MCF 10A (cell line): ENCODE results near the gene CCDC9. TPM values are rescaled to one million over a fixed set of nuclear protein-coding genes. Genes with fewer than 3 reads are reported as not detected.

ENCODE experiments used
- BruUV-seq: library from RNA; stranded (reverse); fragments of 400-500 nt; replicated peaks from 2 replicates; lab custom pipeline; 2021; lab: Mats Ljungman, UMichigan
- CTCF ChIA-PET: fragments of 300-600 bp; sonication (Branson Sonifier 250); formaldehyde crosslinking; extraction: SDS; loops from one replicate; lab custom pipeline; 2021; ENCODE audit warnings: antibody characterized with exemption, inconsistent platforms; lab: Yijun Ruan, JAX
- POLR2A ChIA-PET: fragments of 300-600, 350-650 bp; sonication (Branson Sonifier 250); formaldehyde crosslinking; extraction: SDS; loops from one replicate; lab custom pipeline; 2020; ENCODE audit warnings: antibody characterized with exemption, inconsistent platforms; lab: Yijun Ruan, JAX
- DNase-seq: peaks from one replicate; pipeline ENCODE4 v3.0.0-alpha.2; 2018; ENCODE audit not compliant: unreplicated experiment
- H3K27ac Mint-ChIP-seq: one replicate; pipeline ENCODE4 v1.8.0; 2022; ENCODE audit warnings: mild to moderate bottlenecking, low read depth, mixed read lengths; ENCODE audit not compliant: unreplicated experiment
- H3K27me3 Mint-ChIP-seq: one replicate; pipeline ENCODE4 v1.8.0; 2022; ENCODE audit warnings: mixed read lengths; ENCODE audit not compliant: insufficient read depth, unreplicated experiment
- H3K36me3 Mint-ChIP-seq: one replicate; pipeline ENCODE4 v1.8.0; 2022; ENCODE audit warnings: mild to moderate bottlenecking, moderate library complexity, mixed read lengths; ENCODE audit not compliant: insufficient read depth, unreplicated experiment
- H3K4me1 Mint-ChIP-seq: one replicate; pipeline ENCODE4 v1.8.0; 2022; ENCODE audit warnings: mixed read lengths; ENCODE audit not compliant: insufficient read depth, unreplicated experiment
- H3K4me3 Mint-ChIP-seq: one replicate; pipeline ENCODE4 v1.8.0; 2022; ENCODE audit warnings: mild to moderate bottlenecking, moderate library complexity, mixed read lengths; ENCODE audit not compliant: unreplicated experiment
- H3K9me3 Mint-ChIP-seq: one replicate; pipeline ENCODE4 v1.8.0; 2022; ENCODE audit warnings: mixed read lengths; ENCODE audit not compliant: unreplicated experiment
- CTCF ChIP-seq: fragments of 200-600 bp; IDR thresholded peaks from one replicate; pipeline ENCODE4 v1.8.0; 2022; ENCODE audit warnings: antibody characterized with exemption, mild to moderate bottlenecking; ENCODE audit not compliant: unreplicated experiment
- intact Hi-C: fragments of 100-400 bp; cut with micrococcal nuclease; formaldehyde crosslinking; loops from 2 replicates; pipeline ENCODE4 v1.14.1; 2022
- total RNA-seq: library from RNA; stranded (reverse); gene quantifications from 2 replicates; pipeline ENCODE4 v1.2.3, GENCODE V29; 2022

CCDC9 gene
- total RNA-seq, 1 experiment from 2014 or later = 39.0 TPM

- no peak for TF ChIP-seq CTCF
- peak overlapping the region; percentile 20 for H3K27ac Mint-ChIP-seq
- CTCF ChIA-PET = interaction anchor here (1.9 kb wide), 1 partner anchor 9 kb away, joined by 9 read pairs; no protein-coding TSS in a partner anchor
Observed at GRCh38 chr19:47313754-47314295, 57.5 kb downstream of the CCDC9 start.

DNA sequence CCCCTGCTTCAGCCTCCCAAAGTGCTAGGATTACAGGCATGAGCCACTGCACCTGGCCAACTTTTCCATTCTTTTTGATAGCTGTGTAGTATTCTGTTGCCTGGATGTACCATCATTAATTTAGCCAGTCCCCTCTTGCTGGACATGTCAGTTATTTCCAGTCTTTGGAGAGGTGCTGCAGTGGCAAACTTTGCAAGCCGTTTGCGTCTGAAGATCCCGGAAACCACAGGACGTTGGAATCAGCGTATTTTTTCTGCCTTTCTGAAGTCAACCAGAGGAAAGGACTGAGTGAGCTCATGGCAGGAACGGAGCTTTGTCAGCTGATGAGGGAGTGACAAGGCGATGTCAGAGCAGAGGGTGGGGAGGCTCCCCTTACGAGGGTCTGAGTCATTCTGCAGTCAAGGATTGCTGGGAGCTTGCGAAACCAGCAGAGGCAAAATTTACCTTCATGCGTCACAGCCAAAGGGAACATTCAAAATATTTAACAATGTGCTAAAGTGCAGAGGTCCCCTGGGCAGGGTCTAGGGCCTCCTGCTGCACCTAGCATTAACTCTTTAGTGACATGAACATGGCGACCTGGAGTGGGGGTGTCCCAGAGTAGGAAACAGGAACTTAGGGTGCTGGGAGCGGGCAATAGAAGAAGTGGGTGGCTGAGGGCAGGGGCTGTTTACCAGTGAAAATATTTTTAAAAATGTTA, 58.9 kb downstream of the CCDC9 start:
- Mint-ChIP-seq H3K36me3 (peaks cover 7% of the 10 kb centered on the region), H3K4me3 (peak overlapping the region; percentile 10), H3K9me3 (no peaks in the 10 kb centered on the region), H3K4me1 (peaks cover 32% of the 10 kb centered on the region), H3K27me3 (no peaks in the 10 kb centered on the region), H3K27ac (peak overlapping the region; percentile 96)
- BruUV-seq = no TSS peak
- intact Hi-C loops = no loop called here
- no peak for TF ChIP-seq CTCF
- CTCF ChIA-PET = interaction anchor here (0.6 to 3.0 kb wide), 6 partner anchors 10 to 1008 kb away, joined by 3 to 22 read pairs (median 6); partner anchors contain the start of gene DHX34
- POLR2A ChIA-PET = interaction anchor here (0.5 to 2.0 kb wide), 13 partner anchors 10 to 202 kb away, joined by 3 to 24 read pairs (median 3); partner anchors contain the start of genes DHX34 and ZC3H4
- peak; percentile 98 for DNase-seq

More at GRCh38 chr19:47313754-47314295, 57.5 kb downstream of the CCDC9 start:
- H3K9me3 Mint-ChIP-seq = no peaks in the 10 kb centered on the region
- H3K4me3 Mint-ChIP-seq = no peak overlapping the region
- no TSS peak for BruUV-seq
- H3K36me3 Mint-ChIP-seq = peaks cover 7% of the 10 kb centered on the region
- intact Hi-C loops = no loop called here
- no peaks in the 10 kb centered on the region for H3K27me3 Mint-ChIP-seq
- POLR2A ChIA-PET = interaction anchor here (0.7 to 1.6 kb wide), 3 partner anchors 9 to 23 kb away, joined by 3 to 4 read pairs (median 3); no protein-coding TSS in a partner anchor
- H3K4me1 Mint-ChIP-seq = peaks cover 35% of the 10 kb centered on the region
- no peak for DNase-seq

- H3K27me3 Mint-ChIP-seq = no peaks in the 10 kb centered on the region
- intact Hi-C loops = no loop called here
- H3K4me3 Mint-ChIP-seq = no peak overlapping the region
- no peak for TF ChIP-seq CTCF
- no TSS peak for BruUV-seq
- no peaks in the 10 kb centered on the region for H3K9me3 Mint-ChIP-seq
- no peak for DNase-seq
- CTCF ChIA-PET = interaction anchor here (0.6 to 3.0 kb wide), 10 partner anchors 11 to 429 kb away, joined by 3 to 22 read pairs (median 4); partner anchors contain the start of gene DHX34
- POLR2A ChIA-PET = interaction anchor here (0.6 to 0.9 kb wide), 2 partner anchors 14 to 43 kb away, joined by 4 to 5 read pairs; no protein-coding TSS in a partner anchor
- H3K27ac Mint-ChIP-seq = no peak overlapping the region
- H3K4me1 Mint-ChIP-seq = peaks cover 23% of the 10 kb centered on the region
- H3K36me3 Mint-ChIP-seq = no peaks in the 10 kb centered on the region
Observed at GRCh38 chr19:47316513-47316912, 60.2 kb downstream of the CCDC9 start.
